WTC11 (cell line): ENCODE data around the gene GPR18. TPM values are rescaled to one million over a fixed set of nuclear protein-coding genes. Genes with fewer than 3 reads are reported as not detected.

Experiments used
- ATAC-seq: fragments of 200-7000 bp; cut with Tn5 transposase; 2 replicates; pipeline ENCODE4 v1.10.0; 2021; ENCODE audit warnings: mild to moderate bottlenecking, moderate library complexity
- CTCF ChIA-PET: fragments of 300-600 bp; sonication (Branson Sonifier 250); formaldehyde crosslinking; loops from one replicate; lab custom pipeline; 2021; ENCODE audit warnings: antibody characterized with exemption; lab: Charles Lee
- POLR2A ChIA-PET: fragments of 350-600 bp; sonication (Branson Sonifier 250); formaldehyde crosslinking; loops from one replicate; lab custom pipeline; 2021; ENCODE audit warnings: antibody characterized with exemption; lab: Charles Lee
- DNase-seq: peaks from one replicate; pipeline ENCODE4 v3.0.0; 2021; ENCODE audit warnings: low spot score
- H3K27ac Mint-ChIP-seq: 2 replicates; pipeline ENCODE4 v1.8.0; 2021; ENCODE audit warnings: mixed read lengths
- H3K27me3 Mint-ChIP-seq: 2 replicates; pipeline ENCODE4 v1.8.0; 2021; ENCODE audit warnings: low read depth, mild to moderate bottlenecking, moderate library complexity, mixed read lengths
- H3K36me3 Mint-ChIP-seq: 2 replicates; pipeline ENCODE4 v1.8.0; 2021; ENCODE audit warnings: mixed read lengths
- H3K4me1 Mint-ChIP-seq: 2 replicates; pipeline ENCODE4 v1.8.0; 2022; ENCODE audit warnings: mixed read lengths
- H3K4me3 Mint-ChIP-seq: 2 replicates; pipeline ENCODE4 v1.8.0; 2021; ENCODE audit warnings: mild to moderate bottlenecking, moderate library complexity, mixed read lengths
- H3K9me3 Mint-ChIP-seq: 2 replicates; pipeline ENCODE4 v1.8.0; 2021; ENCODE audit warnings: mixed read lengths
- ATF3 ChIP-seq: sonication (generic); formaldehyde crosslinking; conservative IDR thresholded peaks from 2 replicates; pipeline ENCODE4 v1.8.1; 2022; ENCODE audit warnings: mild to moderate bottlenecking, missing genetic modification reagents
- CBFB ChIP-seq: sonication (generic); formaldehyde crosslinking; IDR thresholded peaks from 2 replicates; pipeline ENCODE4 v1.8.1; 2022; ENCODE audit warnings: mild to moderate bottlenecking, low read depth, missing genetic modification reagents
- CDX4 ChIP-seq: fragments of 250-450 bp; sonication (Bioruptor Pico); IDR thresholded peaks from 2 replicates; pipeline ENCODE4 v1.9.0; 2021; ENCODE audit warnings: moderate library complexity, mild to moderate bottlenecking, inconsistent platforms, borderline replicate concordance
- ELF4 ChIP-seq: sonication (generic); formaldehyde crosslinking; IDR thresholded peaks from 2 replicates; pipeline ENCODE4 v1.8.1; 2022; ENCODE audit warnings: low read depth, mild to moderate bottlenecking, moderate library complexity, missing genetic modification reagents
- ERG ChIP-seq: fragments of 250-450 bp; sonication (Bioruptor Pico); IDR thresholded peaks from 2 replicates; pipeline ENCODE4 v1.8.0; 2021; ENCODE audit warnings: mild to moderate bottlenecking
- FOXJ3 ChIP-seq: sonication (generic); formaldehyde crosslinking; IDR thresholded peaks from 2 replicates; pipeline ENCODE4 v1.9.0; 2021; ENCODE audit warnings: missing genetic modification reagents, mild to moderate bottlenecking, borderline replicate concordance
- FOXK1 ChIP-seq: sonication (generic); formaldehyde crosslinking; IDR thresholded peaks from 2 replicates; pipeline ENCODE4 v1.8.0; 2022; ENCODE audit warnings: mild to moderate bottlenecking, moderate library complexity, missing genetic modification reagents
- FOXP4 ChIP-seq: sonication (generic); formaldehyde crosslinking; IDR thresholded peaks from 2 replicates; pipeline ENCODE4 v1.8.0; 2022; ENCODE audit warnings: mild to moderate bottlenecking, missing genetic modification reagents
- HMGA2 ChIP-seq: fragments of 250-450 bp; sonication (Bioruptor Pico); IDR thresholded peaks from 2 replicates; pipeline ENCODE4 v1.4.0; 2021; ENCODE audit warnings: mild to moderate bottlenecking, moderate library complexity
- MAX ChIP-seq: sonication (generic); formaldehyde crosslinking; IDR thresholded peaks from 2 replicates; pipeline ENCODE4 v1.8.0; 2022; ENCODE audit warnings: mild to moderate bottlenecking, missing genetic modification reagents
- NFATC4 ChIP-seq: fragments of 250-450 bp; sonication (Bioruptor Pico); IDR thresholded peaks from 2 replicates; pipeline ENCODE4 v1.9.0; 2021; ENCODE audit warnings: mild to moderate bottlenecking
- NFE2L1 ChIP-seq: sonication (generic); formaldehyde crosslinking; IDR thresholded peaks from 2 replicates; pipeline ENCODE4 v1.8.1; 2023; ENCODE audit warnings: missing genetic modification reagents
- NR2C2 ChIP-seq: sonication (generic); formaldehyde crosslinking; IDR thresholded peaks from 2 replicates; pipeline ENCODE4 v1.8.0; 2022; ENCODE audit warnings: mild to moderate bottlenecking, missing genetic modification reagents
- OVOL2 ChIP-seq: fragments of 250-450 bp; sonication (Bioruptor Pico); IDR thresholded peaks from 2 replicates; pipeline ENCODE4 v1.9.0; 2021; ENCODE audit warnings: mild to moderate bottlenecking, borderline replicate concordance
- SMAD3 ChIP-seq: sonication (generic); formaldehyde crosslinking; IDR thresholded peaks from 2 replicates; pipeline ENCODE4 v1.8.0; 2022; ENCODE audit warnings: missing genetic modification reagents, mild to moderate bottlenecking, borderline replicate concordance
- SOX15 ChIP-seq: fragments of 250-450 bp; sonication (Bioruptor Pico); IDR thresholded peaks from 2 replicates; pipeline ENCODE4 v1.9.0; 2021; ENCODE audit warnings: mild to moderate bottlenecking
- SP1 ChIP-seq: sonication (generic); formaldehyde crosslinking; conservative IDR thresholded peaks from 2 replicates; pipeline ENCODE4 v1.8.1; 2022; ENCODE audit warnings: missing genetic modification reagents
- STAT6 ChIP-seq: sonication (generic); formaldehyde crosslinking; conservative IDR thresholded peaks from 2 replicates; pipeline ENCODE4 v1.8.1; 2023; ENCODE audit warnings: mild to moderate bottlenecking, low read depth, missing genetic modification reagents, moderate library complexity
- TEAD1 ChIP-seq: sonication (generic); formaldehyde crosslinking; IDR thresholded peaks from 2 replicates; pipeline ENCODE4 v1.8.0; 2022; ENCODE audit warnings: mild to moderate bottlenecking, missing genetic modification reagents
- TEAD4 ChIP-seq: sonication (generic); formaldehyde crosslinking; IDR thresholded peaks from 2 replicates; pipeline ENCODE4 v1.8.0; 2022; ENCODE audit warnings: mild to moderate bottlenecking, missing genetic modification reagents
- TP53 ChIP-seq: sonication (generic); formaldehyde crosslinking; IDR thresholded peaks from 2 replicates; pipeline ENCODE4 v1.8.1; 2023; ENCODE audit warnings: mild to moderate bottlenecking, missing genetic modification reagents
- ZBTB43 ChIP-seq: sonication (generic); formaldehyde crosslinking; IDR thresholded peaks from 2 replicates; pipeline ENCODE4 v1.8.1; 2023; ENCODE audit warnings: mild to moderate bottlenecking, missing genetic modification reagents
- ZNF263 ChIP-seq: sonication (generic); formaldehyde crosslinking; IDR thresholded peaks from 2 replicates; pipeline ENCODE4 v1.8.1; 2022; ENCODE audit warnings: low read depth, mild to moderate bottlenecking, moderate library complexity, missing genetic modification reagents
- ZNF317 ChIP-seq: sonication (generic); formaldehyde crosslinking; IDR thresholded peaks from 2 replicates; pipeline ENCODE4 v1.8.1; 2023; ENCODE audit warnings: low read depth, mild to moderate bottlenecking, moderate library complexity, missing genetic modification reagents, borderline replicate concordance
- ZNF416 ChIP-seq: fragments of 250-450 bp; sonication (Bioruptor Pico); IDR thresholded peaks from 2 replicates; pipeline ENCODE4 v1.9.0; 2021; ENCODE audit warnings: mild to moderate bottlenecking, inconsistent platforms
- ZNF512 ChIP-seq: sonication (generic); formaldehyde crosslinking; IDR thresholded peaks from 2 replicates; pipeline ENCODE4 v1.8.1; 2022; ENCODE audit warnings: missing genetic modification reagents, borderline replicate concordance
- total RNA-seq: library from RNA; stranded (reverse); gene quantifications from 3 replicates; pipeline ENCODE4 v1.2.3, GENCODE V29; 2021

The GPR18 gene
- total RNA-seq, 1 experiment from 2014 or later, result 0.09 TPM

GRCh38 chr13:99290894-99291293 lies 32.7 kb upstream of the GPR18 start:
- no peak for ATAC-seq
- Mint-ChIP-seq H3K27me3 (no peaks in the 10 kb centered on the region), H3K9me3 (no peaks in the 10 kb centered on the region), H3K27ac (peak overlapping the region; percentile 19; the same call in 1 of the 2 replicates), H3K4me3 (no peak overlapping the region)
- no peak for DNase-seq
- TF ChIP-seq FOXK1 (CRISPR knock-in tag) (no peak), ELF4 (CRISPR knock-in tag) (no peak), NFE2L1 (no peak), CBFB (no peak), ATF3 (no peak), TEAD4 (CRISPR knock-in tag) (no peak), FOXP4 (CRISPR knock-in tag) (no peak), ZNF416 (CRISPR knock-in tag) (no peak), ERG (no peak), NFATC4 (no peak), ZNF512 (CRISPR knock-in tag) (no peak), MAX (no peak), TP53 (CRISPR knock-in tag) (no peak), TEAD1 (CRISPR knock-in tag) (no peak), SOX15 (CRISPR knock-in tag) (no peak), ZBTB43 (CRISPR knock-in tag) (no peak), CDX4 (no peak), FOXJ3 (CRISPR knock-in tag) (no peak), ZNF317 (CRISPR knock-in tag) (no peak)
- TF ChIP-seq, all 79 proteins: peak for 0
- Mint-ChIP-seq H3K36me3 (no peaks in the 10 kb centered on the region), H3K4me1 (no peaks in the 10 kb centered on the region)
- ChIA-PET CTCF (no interaction called here), POLR2A (no interaction called here)

- Mint-ChIP-seq H3K4me1 (no peaks in the 10 kb centered on the region), H3K27me3 (no peaks in the 10 kb centered on the region), H3K27ac (peak overlapping the region; percentile 48; the same call in 1 of the 2 replicates), H3K9me3 (no peaks in the 10 kb centered on the region), H3K4me3 (no peak overlapping the region), H3K36me3 (no peaks in the 10 kb centered on the region)
- DNase-seq, result no peak
- CTCF ChIA-PET, result no interaction called here
- ATAC-seq, result peak; percentile 61
- POLR2A ChIA-PET, result no interaction called here
- no peak for TF ChIP-seq ZNF263 (CRISPR knock-in tag)
- no peak for TF ChIP-seq STAT6 (CRISPR knock-in tag)
- no peak for TF ChIP-seq NR2C2
- no peak for TF ChIP-seq SP1
- TF ChIP-seq HMGA2 (CRISPR knock-in tag), result no peak
- TF ChIP-seq SMAD3 (CRISPR knock-in tag), result no peak
- no peak for TF ChIP-seq OVOL2 (CRISPR knock-in tag)
These were observed 31.6 kb upstream of the GPR18 start for GRCh38 chr13:99289674-99290337.
